Measurements from ENCODE around the gene BCL7C. TPM values are rescaled to one million over a fixed set of nuclear protein-coding genes. Genes with fewer than 3 reads are reported as not detected.
A peak's percentile ranks its signal among the peaks of the same experiment; 100 is the strongest.

BCL7C gene
- polyA plus RNA-seq, 2 of the 4 experiments (the other 2 are of a cell fraction), result 10.8 to 12.9 TPM

DNA sequence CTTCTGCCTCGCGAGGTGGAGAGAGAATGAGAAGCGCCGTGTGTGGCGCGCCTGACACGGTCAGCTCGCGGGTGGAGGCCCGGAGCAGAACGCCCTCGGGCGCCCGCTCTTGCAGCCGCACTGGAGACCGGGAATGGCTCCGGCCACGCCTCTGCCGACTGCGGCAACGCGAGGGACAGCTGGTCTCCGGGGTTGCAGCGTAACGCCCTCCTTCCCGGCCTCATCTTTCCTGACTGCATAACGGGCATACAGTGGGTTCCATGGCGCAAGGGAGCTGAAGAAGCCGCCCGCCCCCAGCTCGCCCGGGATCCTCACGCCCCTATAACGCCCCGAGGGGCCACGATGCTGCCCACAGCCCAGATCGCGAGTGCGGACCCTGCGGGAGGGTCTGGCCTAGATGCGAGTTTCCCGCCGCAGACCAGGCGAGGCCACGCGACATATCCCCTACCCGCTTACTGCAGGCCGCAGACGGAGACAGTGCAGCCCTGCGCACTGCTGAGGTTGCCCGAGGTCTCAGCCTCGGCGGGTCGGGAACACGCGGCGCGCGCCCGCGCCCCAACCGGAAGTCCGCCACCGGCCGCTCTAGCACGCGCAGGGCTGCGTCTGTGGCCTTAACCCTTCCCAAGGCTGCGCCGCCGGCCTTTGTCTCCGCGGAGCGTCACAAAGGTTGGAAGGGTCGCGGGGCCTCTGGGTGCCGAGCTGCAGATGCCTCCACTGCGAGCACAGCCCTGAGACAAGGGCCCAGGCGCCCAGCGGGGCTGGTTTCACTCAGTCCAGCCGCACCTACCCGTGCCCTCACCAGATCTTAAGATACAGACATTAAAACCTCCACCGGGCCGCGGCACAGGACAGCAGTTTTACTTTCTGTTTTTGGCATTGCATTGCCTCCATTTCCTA, 18.8 kb downstream of the BCL7C start:
- peak; percentile 95 to 98 for ATAC-seq
- peak overlapping the region; percentile 90 to 96 for H3K27ac ChIP-seq
- peak overlapping the region; percentile 71 for H3K4me3 ChIP-seq
- H3K9me3 ChIP-seq, result no peaks in the 10 kb centered on the region
- CTCF ChIA-PET, result interaction anchor here (0.7 to 2.9 kb wide), 13 partner anchors 10 to 141 kb away, joined by 3 to 13 read pairs (median 3); no protein-coding TSS in a partner anchor
- H3K4me2 ChIP-seq, result peak overlapping the region; percentile 96
- POLR2A ChIA-PET, result interaction anchor here (0.8 to 2.3 kb wide), 9 partner anchors 11 to 97 kb away, joined by 4 to 26 read pairs (median 10); partner anchors contain the start of genes BCL7C and ZNF629
- H3K4me1 ChIP-seq, result peaks cover 13% of the 10 kb centered on the region; the same call in 2 of the 3 replicates
- peak; percentile 82 to 93 for DNase-seq (ENCODE audit: low read depth in 1 of 2, low spot score in 1 of 2)
- no peak for FAIRE-seq
- 2% methylated on average over 35 of the region's 85 CpGs for WGBS (ENCODE audit: missing lambda C conversion rate)
- no peak for TF ChIP-seq HDAC2 (IDR thresholded peaks at IDR 0.05)
- no peak for TF ChIP-seq KDM1A (IDR thresholded peaks at IDR 0.05; ENCODE audit: low read depth)
- TF ChIP-seq HOXB5 (CRISPR knock-in tag; IDR thresholded peaks at IDR 0.05), result no peak; the same call in 1 of the 2 replicates
- TF ChIP-seq, protein P1, sequence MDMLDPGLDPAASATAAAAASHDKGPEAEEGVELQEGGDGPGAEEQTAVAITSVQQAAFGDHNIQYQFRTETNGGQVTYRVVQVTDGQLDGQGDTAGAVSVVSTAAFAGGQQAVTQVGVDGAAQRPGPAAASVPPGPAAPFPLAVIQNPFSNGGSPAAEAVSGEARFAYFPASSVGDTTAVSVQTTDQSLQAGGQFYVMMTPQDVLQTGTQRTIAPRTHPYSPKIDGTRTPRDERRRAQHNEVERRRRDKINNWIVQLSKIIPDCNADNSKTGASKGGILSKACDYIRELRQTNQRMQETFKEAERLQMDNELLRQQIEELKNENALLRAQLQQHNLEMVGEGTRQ (IDR thresholded peaks at IDR 0.05), result 0 out of 2 replicates have a peak, but pooled peaks have one; percentile 12
- TF ChIP-seq TFCP2L1 (CRISPR knock-in tag; IDR thresholded peaks at IDR 0.05), result peak; percentile 46
- TF ChIP-seq, protein P2, sequence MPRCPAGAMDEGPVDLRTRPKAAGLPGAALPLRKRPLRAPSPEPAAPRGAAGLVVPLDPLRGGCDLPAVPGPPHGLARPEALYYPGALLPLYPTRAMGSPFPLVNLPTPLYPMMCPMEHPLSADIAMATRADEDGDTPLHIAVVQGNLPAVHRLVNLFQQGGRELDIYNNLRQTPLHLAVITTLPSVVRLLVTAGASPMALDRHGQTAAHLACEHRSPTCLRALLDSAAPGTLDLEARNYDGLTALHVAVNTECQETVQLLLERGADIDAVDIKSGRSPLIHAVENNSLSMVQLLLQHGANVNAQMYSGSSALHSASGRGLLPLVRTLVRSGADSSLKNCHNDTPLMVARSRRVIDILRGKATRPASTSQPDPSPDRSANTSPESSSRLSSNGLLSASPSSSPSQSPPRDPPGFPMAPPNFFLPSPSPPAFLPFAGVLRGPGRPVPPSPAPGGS (IDR thresholded peaks at IDR 0.05), result no peak; the same call in 1 of the 3 replicates
- TF ChIP-seq PHF8 (IDR thresholded peaks at IDR 0.05; ENCODE audit: borderline replicate concordance, low read depth), result peak; percentile 78; the same call in 1 of the 2 replicates
- TF ChIP-seq, protein P3, sequence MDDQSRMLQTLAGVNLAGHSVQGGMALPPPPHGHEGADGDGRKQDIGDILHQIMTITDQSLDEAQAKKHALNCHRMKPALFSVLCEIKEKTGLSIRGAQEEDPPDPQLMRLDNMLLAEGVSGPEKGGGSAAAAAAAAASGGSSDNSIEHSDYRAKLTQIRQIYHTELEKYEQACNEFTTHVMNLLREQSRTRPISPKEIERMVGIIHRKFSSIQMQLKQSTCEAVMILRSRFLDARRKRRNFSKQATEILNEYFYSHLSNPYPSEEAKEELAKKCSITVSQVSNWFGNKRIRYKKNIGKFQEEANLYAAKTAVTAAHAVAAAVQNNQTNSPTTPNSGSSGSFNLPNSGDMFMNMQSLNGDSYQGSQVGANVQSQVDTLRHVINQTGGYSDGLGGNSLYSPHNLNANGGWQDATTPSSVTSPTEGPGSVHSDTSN (IDR thresholded peaks at IDR 0.05), result peak; percentile 43
- peak; percentile 99 for TF ChIP-seq POLR2A (IDR thresholded peaks at IDR 0.05; ENCODE audit: low read length)
- no peak for TF ChIP-seq GATA3 (IDR thresholded peaks at IDR 0.05; ENCODE audit: borderline replicate concordance)
- no peak for TF ChIP-seq MAFK (IDR thresholded peaks at IDR 0.05; ENCODE audit: partially characterized antibody)
- no peak for TF ChIP-seq NPAS2 (CRISPR knock-in tag; IDR thresholded peaks at IDR 0.05; ENCODE audit: borderline replicate concordance)
- peak; percentile 87; the same call in 1 of the 2 replicates for TF ChIP-seq MYC (IDR thresholded peaks at IDR 0.05; ENCODE audit: borderline replicate concordance, low read length)
- TF ChIP-seq SMC3 (IDR thresholded peaks at IDR 0.05), result no peak
- TF ChIP-seq JUN (IDR thresholded peaks at IDR 0.05), result peak; percentile 94 to 98
- TF ChIP-seq CBX8 (IDR thresholded peaks at IDR 0.05), result no peak
- no peak; the same call in 1 of the 2 replicates for TF ChIP-seq TP53 (CRISPR knock-in tag; IDR thresholded peaks at IDR 0.05)
- no peak for TF ChIP-seq POLR2AphosphoS2 (conservative IDR thresholded peaks at IDR 0.05; ENCODE audit: low read length)
- TF ChIP-seq MAZ (IDR thresholded peaks at IDR 0.05; ENCODE audit: borderline replicate concordance, low read depth, low read length), result no peak
- TF ChIP-seq RARB (CRISPR knock-in tag; IDR thresholded peaks at IDR 0.05), result no peak
- no peak for TF ChIP-seq CHD2 (IDR thresholded peaks at IDR 0.05; ENCODE audit: low read length, partially characterized antibody)
- TF ChIP-seq, protein P4, sequence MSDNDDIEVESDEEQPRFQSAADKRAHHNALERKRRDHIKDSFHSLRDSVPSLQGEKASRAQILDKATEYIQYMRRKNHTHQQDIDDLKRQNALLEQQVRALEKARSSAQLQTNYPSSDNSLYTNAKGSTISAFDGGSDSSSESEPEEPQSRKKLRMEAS (IDR thresholded peaks at IDR 0.05), result peak; percentile 98
- TF ChIP-seq RAD21 (conservative IDR thresholded peaks at IDR 0.05 in 1 of 2, IDR thresholded peaks at IDR 0.05 in 1 of 2), result peak in 1 of 2 experiments; percentile 29; a peak in 1 of 5 replicates
- no peak for TF ChIP-seq KDM5A (IDR thresholded peaks at IDR 0.05)
- TF ChIP-seq ZFP36 (IDR thresholded peaks at IDR 0.05; ENCODE audit: borderline replicate concordance, partially characterized antibody), result no peak
- TF ChIP-seq HEYL (CRISPR knock-in tag; IDR thresholded peaks at IDR 0.05), result no peak
- TF ChIP-seq RFX5 (IDR thresholded peaks at IDR 0.05), result peak; percentile 42; the same call in 1 of the 2 replicates
- TF ChIP-seq BHLHE40 (IDR thresholded peaks at IDR 0.05; ENCODE audit: low read depth, low read length), result no peak
- no peak for TF ChIP-seq RCOR1 (IDR thresholded peaks at IDR 0.05; ENCODE audit: low read depth, low read length)
- TF ChIP-seq REST (IDR thresholded peaks at IDR 0.05), result no peak
- TF ChIP-seq FOSL2 (IDR thresholded peaks at IDR 0.05), result no peak
- no peak; the same call in 1 of the 2 replicates for TF ChIP-seq FOSL2 (CRISPR knock-in tag; IDR thresholded peaks at IDR 0.05)
- TF ChIP-seq, protein P5, sequence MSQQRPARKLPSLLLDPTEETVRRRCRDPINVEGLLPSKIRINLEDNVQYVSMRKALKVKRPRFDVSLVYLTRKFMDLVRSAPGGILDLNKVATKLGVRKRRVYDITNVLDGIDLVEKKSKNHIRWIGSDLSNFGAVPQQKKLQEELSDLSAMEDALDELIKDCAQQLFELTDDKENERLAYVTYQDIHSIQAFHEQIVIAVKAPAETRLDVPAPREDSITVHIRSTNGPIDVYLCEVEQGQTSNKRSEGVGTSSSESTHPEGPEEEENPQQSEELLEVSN (IDR thresholded peaks at IDR 0.05; ENCODE audit: borderline replicate concordance, low read depth), result peak; percentile 89
- peak; percentile 44; the same call in 1 of the 2 replicates for TF ChIP-seq EHF (CRISPR knock-in tag; IDR thresholded peaks at IDR 0.05)

Measured in A549 (cell line).